Testis (tissue), 2 donors: Measurements from ENCODE around the gene CNKSR2.

Experiments used
- POLR2A ChIP-seq: fragments of 450-650 bp; IDR thresholded peaks from one replicate; pipeline ENCODE4 v1.6.1; 2017; ENCODE audit warnings: antibody characterized with exemption, mild to moderate bottlenecking, moderate library complexity
- TF ChIP-seq, protein P1 (sequence below), 3 experiments: fragments of 450-650 bp in 2 of 3; fragments of 200-600 bp in 1 of 3; sonication (generic) in 1 of 3; IDR thresholded peaks; one replicate each; pipeline ENCODE4 v1.5.1; 2016 to 2019; ENCODE audit warnings: antibody characterized with exemption in 3 of 3, mild to moderate bottlenecking in 2 of 3, moderate library complexity in 1 of 3

DNA sequence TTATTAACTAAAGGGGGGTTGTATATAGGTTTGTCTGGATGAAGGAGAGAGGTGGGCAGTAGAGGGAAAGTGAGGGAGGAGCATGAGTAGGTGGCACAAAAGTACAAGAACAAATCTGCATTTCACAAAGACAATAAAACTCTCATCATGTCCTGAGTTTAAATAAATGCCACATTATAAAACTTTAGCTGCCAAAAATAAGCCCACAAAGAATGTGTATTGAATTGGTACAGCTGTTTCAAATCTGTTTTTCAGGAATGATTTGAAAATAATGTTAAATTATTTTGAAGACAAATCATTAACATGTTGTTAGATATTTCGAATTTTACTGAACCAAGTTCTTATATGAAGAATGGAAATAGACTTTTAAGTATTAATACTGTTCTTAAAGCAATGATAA lies 5.8 kb downstream of the CNKSR2 start:
- TF ChIP-seq, protein P1, sequence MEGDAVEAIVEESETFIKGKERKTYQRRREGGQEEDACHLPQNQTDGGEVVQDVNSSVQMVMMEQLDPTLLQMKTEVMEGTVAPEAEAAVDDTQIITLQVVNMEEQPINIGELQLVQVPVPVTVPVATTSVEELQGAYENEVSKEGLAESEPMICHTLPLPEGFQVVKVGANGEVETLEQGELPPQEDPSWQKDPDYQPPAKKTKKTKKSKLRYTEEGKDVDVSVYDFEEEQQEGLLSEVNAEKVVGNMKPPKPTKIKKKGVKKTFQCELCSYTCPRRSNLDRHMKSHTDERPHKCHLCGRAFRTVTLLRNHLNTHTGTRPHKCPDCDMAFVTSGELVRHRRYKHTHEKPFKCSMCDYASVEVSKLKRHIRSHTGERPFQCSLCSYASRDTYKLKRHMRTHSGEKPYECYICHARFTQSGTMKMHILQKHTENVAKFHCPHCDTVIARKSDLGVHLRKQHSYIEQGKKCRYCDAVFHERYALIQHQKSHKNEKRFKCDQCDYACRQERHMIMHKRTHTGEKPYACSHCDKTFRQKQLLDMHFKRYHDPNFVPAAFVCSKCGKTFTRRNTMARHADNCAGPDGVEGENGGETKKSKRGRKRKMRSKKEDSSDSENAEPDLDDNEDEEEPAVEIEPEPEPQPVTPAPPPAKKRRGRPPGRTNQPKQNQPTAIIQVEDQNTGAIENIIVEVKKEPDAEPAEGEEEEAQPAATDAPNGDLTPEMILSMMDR (IDR thresholded peaks at IDR 0.05), result no peak
- TF ChIP-seq POLR2A, result no peak
